ENCODE data around the gene CPM.

DNA sequence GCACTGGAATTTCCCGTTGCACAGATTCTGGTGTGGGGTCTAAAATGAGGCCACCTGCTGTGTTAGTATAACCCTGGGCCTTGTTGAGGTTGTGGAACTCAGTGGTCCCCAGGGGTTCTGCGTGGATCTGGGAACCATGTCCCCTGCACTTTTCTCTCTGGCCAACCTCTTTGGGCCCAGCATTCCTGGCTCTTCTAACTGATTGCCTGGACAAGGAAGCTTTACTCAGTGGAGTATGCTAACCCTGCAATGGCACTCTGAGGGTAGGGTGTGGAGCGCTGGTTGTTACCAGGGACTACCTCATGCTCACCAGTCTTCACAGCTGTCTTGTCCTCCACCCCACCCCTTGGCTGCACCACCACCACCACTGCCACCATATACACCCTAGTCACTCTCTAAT is 39.2 kb downstream of the CPM start:
- TF ChIP-seq, protein P1, sequence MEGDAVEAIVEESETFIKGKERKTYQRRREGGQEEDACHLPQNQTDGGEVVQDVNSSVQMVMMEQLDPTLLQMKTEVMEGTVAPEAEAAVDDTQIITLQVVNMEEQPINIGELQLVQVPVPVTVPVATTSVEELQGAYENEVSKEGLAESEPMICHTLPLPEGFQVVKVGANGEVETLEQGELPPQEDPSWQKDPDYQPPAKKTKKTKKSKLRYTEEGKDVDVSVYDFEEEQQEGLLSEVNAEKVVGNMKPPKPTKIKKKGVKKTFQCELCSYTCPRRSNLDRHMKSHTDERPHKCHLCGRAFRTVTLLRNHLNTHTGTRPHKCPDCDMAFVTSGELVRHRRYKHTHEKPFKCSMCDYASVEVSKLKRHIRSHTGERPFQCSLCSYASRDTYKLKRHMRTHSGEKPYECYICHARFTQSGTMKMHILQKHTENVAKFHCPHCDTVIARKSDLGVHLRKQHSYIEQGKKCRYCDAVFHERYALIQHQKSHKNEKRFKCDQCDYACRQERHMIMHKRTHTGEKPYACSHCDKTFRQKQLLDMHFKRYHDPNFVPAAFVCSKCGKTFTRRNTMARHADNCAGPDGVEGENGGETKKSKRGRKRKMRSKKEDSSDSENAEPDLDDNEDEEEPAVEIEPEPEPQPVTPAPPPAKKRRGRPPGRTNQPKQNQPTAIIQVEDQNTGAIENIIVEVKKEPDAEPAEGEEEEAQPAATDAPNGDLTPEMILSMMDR (conservative IDR thresholded peaks at IDR 0.05; ENCODE audit: low read length), result no peak
- TF ChIP-seq EZH2phosphoT487 (IDR thresholded peaks at IDR 0.05; ENCODE audit: borderline replicate concordance), result no peak

All from Loucy (cell line).